ENCODE results near the gene TYSND1.
"Not testable (repeated sequence)": the region's sequence is repeated elsewhere in the genome, so short reads cannot be mapped to it uniquely, and the experiment has no call there.

Gene TYSND1

GRCh38 chr10:70135046-70135445 is 11.5 kb downstream of the TYSND1 start:
- DNase-seq (ENCODE audit: low spot score) (no peak), FAIRE-seq (no peak)

- FAIRE-seq (no peak), DNase-seq (ENCODE audit: low spot score) (peak; percentile 93)
Measured at GRCh38 chr10:70132098-70133029, 14.1 kb downstream of the TYSND1 start, which contains the start of gene AIFM2. TSS of gene AIFM2 (minus strand) at chr10:70132825. CDS start at chr10:70124084, 8,741 bp downstream.

- FAIRE-seq = no peak
- no peak for DNase-seq (ENCODE audit: low spot score)
Measured at GRCh38 chr10:70131560-70131937, 15.0 kb downstream of the TYSND1 start.

- FAIRE-seq (no peak), DNase-seq (ENCODE audit: low spot score) (no peak)
Measured at GRCh38 chr10:70130878-70131559, 15.5 kb downstream of the TYSND1 start.

- FAIRE-seq = no peak
- DNase-seq (ENCODE audit: low spot score) = no peak
Measured at GRCh38 chr10:70126700-70127395, 19.7 kb downstream of the TYSND1 start.

- DNase-seq (ENCODE audit: low spot score) (no peak), FAIRE-seq (no peak)
Measured at GRCh38 chr10:70125918-70126552, 20.5 kb downstream of the TYSND1 start.

GRCh38 chr10:70124918-70125317 is 21.6 kb downstream of the TYSND1 start:
- no peak for DNase-seq (ENCODE audit: low spot score)
- FAIRE-seq = no peak

GRCh38 chr10:70124415-70124814 is 22.1 kb downstream of the TYSND1 start:
- no peak for DNase-seq (ENCODE audit: low spot score)
- FAIRE-seq = no peak

- DNase-seq (ENCODE audit: low spot score) = no peak
- FAIRE-seq = no peak
Measured at GRCh38 chr10:70123817-70124216, 22.7 kb downstream of the TYSND1 start.

GRCh38 chr10:70123166-70123565 is 23.3 kb downstream of the TYSND1 start:
- not testable (repeated sequence) for FAIRE-seq

GRCh38 chr10:70122742-70123141 is 23.8 kb downstream of the TYSND1 start:
- no peak for FAIRE-seq
- DNase-seq (ENCODE audit: low spot score) = no peak

More at GRCh38 chr10:70123166-70123565, 23.3 kb downstream of the TYSND1 start:
- not testable (repeated sequence) for DNase-seq (ENCODE audit: low spot score)

GRCh38 chr10:70121281-70121949 is 25.1 kb downstream of the TYSND1 start:
- DNase-seq (ENCODE audit: low spot score) (no peak), FAIRE-seq (no peak)

GRCh38 chr10:70120417-70120816 is 26.1 kb downstream of the TYSND1 start:
- DNase-seq (ENCODE audit: low spot score) = no peak
- FAIRE-seq = peak; percentile 20

GRCh38 chr10:70119623-70120022 is 26.9 kb downstream of the TYSND1 start:
- FAIRE-seq (no peak), DNase-seq (ENCODE audit: low spot score) (no peak)

- DNase-seq (ENCODE audit: low spot score) (no peak), FAIRE-seq (no peak)
Measured at GRCh38 chr10:70119197-70119596, 27.3 kb downstream of the TYSND1 start.

- FAIRE-seq (no peak), DNase-seq (ENCODE audit: low spot score) (no peak)
Measured at GRCh38 chr10:70118196-70118595, 28.3 kb downstream of the TYSND1 start.

GRCh38 chr10:70117646-70118045 is 28.9 kb downstream of the TYSND1 start:
- no peak for FAIRE-seq
- no peak for DNase-seq (ENCODE audit: low spot score)

GRCh38 chr10:70115948-70116682 is 30.4 kb downstream of the TYSND1 start:
- peak; percentile 40 for FAIRE-seq

GRCh38 chr10:70114902-70115301 is 31.6 kb downstream of the TYSND1 start:
- FAIRE-seq (no peak), DNase-seq (ENCODE audit: low spot score) (no peak)

More at GRCh38 chr10:70115948-70116682, 30.4 kb downstream of the TYSND1 start:
- DNase-seq (ENCODE audit: low spot score) = peak; percentile 84

GRCh38 chr10:70112071-70112470 is 34.4 kb downstream of the TYSND1 start:
- DNase-seq (ENCODE audit: low spot score) = no peak
- FAIRE-seq = no peak
